MM.1S (cell line): ENCODE results near the gene EXOSC1.

Experiments used
- DNase-seq: peaks from one replicate; pipeline ENCODE4 v3.0.0-alpha.2; 2015
- H2AFZ ChIP-seq: fragments of 300-600 bp; sonication (generic); 2 replicates; pipeline ENCODE4 v1.6.0; 2016; ENCODE audit warnings: antibody characterized with exemption, low read length
- H3F3A ChIP-seq: fragments of 300-600 bp; sonication (generic); 2 replicates; pipeline ENCODE4 v1.6.1; 2016; ENCODE audit warnings: mild to moderate bottlenecking, antibody characterized with exemption, low read length, moderate library complexity, mixed read lengths; ENCODE audit not compliant: insufficient read depth
- H3K27ac ChIP-seq: fragments of 300-600 bp; sonication (generic); 2 replicates; pipeline ENCODE4 v1.5.1; 2016; ENCODE audit warnings: mild to moderate bottlenecking, low read length
- H3K27me3 ChIP-seq: fragments of 300-600 bp; sonication (generic); replicated peaks from 2 replicates; pipeline ENCODE4 v1.6.0; 2016; ENCODE audit warnings: low read length; ENCODE audit not compliant: insufficient read depth
- H3K36me3 ChIP-seq: fragments of 300-600 bp; sonication (generic); replicated peaks from 2 replicates; pipeline ENCODE4 v1.6.1; 2016; ENCODE audit warnings: mild to moderate bottlenecking, low read length, mixed read lengths; ENCODE audit not compliant: insufficient read depth
- H3K4me1 ChIP-seq: fragments of 300-600 bp; sonication (generic); 2 replicates; pipeline ENCODE4 v1.6.1; 2016; ENCODE audit warnings: low read length, mixed read lengths
- H3K4me2 ChIP-seq: fragments of 300-600 bp; sonication (generic); 2 replicates; pipeline ENCODE4 v1.6.0; 2016; ENCODE audit warnings: low read depth, low read length
- H3K4me3 ChIP-seq: fragments of 300-600 bp; sonication (generic); 2 replicates; pipeline ENCODE4 v1.5.1; 2016; ENCODE audit warnings: low read length, mixed read lengths
- H3K79me2 ChIP-seq: fragments of 300-600 bp; sonication (generic); 2 replicates; pipeline ENCODE4 v1.6.1; 2016; ENCODE audit warnings: mixed run types, low read length, mixed read lengths
- H3K9ac ChIP-seq: fragments of 300-600 bp; sonication (generic); 2 replicates; pipeline ENCODE4 v1.6.1; 2016; ENCODE audit warnings: low read length, mixed read lengths
- H3K9me2 ChIP-seq: fragments of 300-600 bp; sonication (generic); replicated peaks from 2 replicates; pipeline ENCODE4 v1.6.1; 2016; ENCODE audit warnings: mild to moderate bottlenecking, low read length, mixed read lengths; ENCODE audit not compliant: insufficient read depth
- H3K9me3 ChIP-seq: fragments of 300-600 bp; sonication (generic); replicated peaks from 2 replicates; pipeline ENCODE4 v1.6.1; 2016; ENCODE audit warnings: mild to moderate bottlenecking, low read length, mixed read lengths; ENCODE audit not compliant: insufficient read depth
- H4K20me1 ChIP-seq: fragments of 300-600 bp; sonication (generic); 2 replicates; pipeline ENCODE4 v1.6.1; 2016; ENCODE audit warnings: mild to moderate bottlenecking, low read length, moderate library complexity, mixed read lengths; ENCODE audit not compliant: insufficient read depth
- CTCF ChIP-seq: fragments of 300-600 bp; sonication (generic); IDR thresholded peaks from 2 replicates; pipeline ENCODE4 v1.5.1; 2016; ENCODE audit warnings: antibody characterized with exemption, low read length, mixed read lengths
- EZH2 ChIP-seq: fragments of 300-600 bp; sonication (generic); optimal IDR thresholded peaks from 2 replicates; pipeline ENCODE3; 2017; ENCODE audit warnings: low read depth, mild to moderate bottlenecking, antibody characterized with exemption, low read length, mixed read lengths
- EZH2phosphoT487 ChIP-seq: fragments of 300-600 bp; sonication (generic); IDR thresholded peaks from 2 replicates; pipeline ENCODE4 v1.6.1; 2018; ENCODE audit warnings: antibody characterized with exemption, low read length

The EXOSC1 gene

GRCh38 chr10:97406064-97406463 lies 39.7 kb downstream of the EXOSC1 start:
- Histone ChIP-seq H4K20me1 (no peaks in the 10 kb centered on the region), H3K4me1 (peaks cover 4% of the 10 kb centered on the region; the same call in 1 of the 2 replicates), H3K9me3 (no peaks in the 10 kb centered on the region), H3K9ac (no peak overlapping the region), H3K36me3 (no peaks in the 10 kb centered on the region), H3K9me2 (no peaks in the 10 kb centered on the region), H3K27ac (no peak overlapping the region), H3F3A (peaks cover 8% of the 10 kb centered on the region; the same call in 1 of the 2 replicates), H3K4me2 (no peak overlapping the region), H2AFZ (no peak overlapping the region), H3K4me3 (no peak overlapping the region), H3K27me3 (no peaks in the 10 kb centered on the region), H3K79me2 (no peaks in the 10 kb centered on the region)
- TF ChIP-seq CTCF (no peak), EZH2 (no peak), EZH2phosphoT487 (no peak)
- no peak for DNase-seq

- Histone ChIP-seq H3K36me3 (no peaks in the 10 kb centered on the region), H3K9me3 (no peaks in the 10 kb centered on the region), H3K9ac (no peak overlapping the region), H2AFZ (no peak overlapping the region), H3K4me1 (peaks cover 4% of the 10 kb centered on the region; the same call in 1 of the 2 replicates), H3K4me2 (no peak overlapping the region), H3K9me2 (no peaks in the 10 kb centered on the region), H3F3A (peaks cover 19% of the 10 kb centered on the region; the same call in 1 of the 2 replicates), H3K27ac (no peak overlapping the region), H3K4me3 (no peak overlapping the region), H3K27me3 (no peaks in the 10 kb centered on the region), H4K20me1 (no peaks in the 10 kb centered on the region), H3K79me2 (peaks cover 17% of the 10 kb centered on the region)
- TF ChIP-seq EZH2phosphoT487, result no peak
- TF ChIP-seq CTCF, result no peak
- TF ChIP-seq EZH2, result no peak
- DNase-seq, result no peak
Measured at GRCh38 chr10:97404044-97404443, 41.8 kb downstream of the EXOSC1 start.

GRCh38 chr10:97401455-97401919 lies 44.3 kb downstream of the EXOSC1 start:
- Histone ChIP-seq H3K4me3 (peak overlapping the region; percentile 93), H2AFZ (peak overlapping the region; percentile 46), H3K9me3 (no peaks in the 10 kb centered on the region), H3K79me2 (peaks cover 27% of the 10 kb centered on the region), H3K4me2 (peak overlapping the region; percentile 45; the same call in 1 of the 2 replicates), H3F3A (peaks cover 11% of the 10 kb centered on the region; the same call in 1 of the 2 replicates), H3K9ac (peak overlapping the region; percentile 97; the same call in 1 of the 2 replicates), H3K9me2 (no peaks in the 10 kb centered on the region), H3K27me3 (no peaks in the 10 kb centered on the region), H3K36me3 (no peaks in the 10 kb centered on the region), H3K4me1 (no peaks in the 10 kb centered on the region), H3K27ac (peak overlapping the region; percentile 89; the same call in 1 of the 2 replicates), H4K20me1 (no peaks in the 10 kb centered on the region)
- no peak for TF ChIP-seq EZH2phosphoT487
- DNase-seq, result no peak
